Right lung (tissue), 5 donors: Measurements from ENCODE around the gene HMCN1. TPM values are rescaled to one million over a fixed set of nuclear protein-coding genes. Genes with fewer than 3 reads are reported as not detected.

Experiments
- DNase-seq, 2 donors: peaks; one replicate each; pipeline ENCODE4 v3.0.0-alpha.2; 2013
- polyA plus RNA-seq, 5 donors: library from polyadenylated mRNA; unstranded; fragments of 120-200 nt; gene quantifications; one replicate each; pipeline versions ENCODE4 v1.2.1 to v1.2.3, GENCODE V29; 2013; ENCODE audit warnings: inconsistent platforms in 1 of 5, low replicate concordance in 1 of 5; ENCODE audit not compliant: insufficient read length in 5 of 5, insufficient read depth in 1 of 5

The HMCN1 gene
- polyA plus RNA-seq, 5 donors = 28.1 to 56.5 (median 45.8) TPM

DNA sequence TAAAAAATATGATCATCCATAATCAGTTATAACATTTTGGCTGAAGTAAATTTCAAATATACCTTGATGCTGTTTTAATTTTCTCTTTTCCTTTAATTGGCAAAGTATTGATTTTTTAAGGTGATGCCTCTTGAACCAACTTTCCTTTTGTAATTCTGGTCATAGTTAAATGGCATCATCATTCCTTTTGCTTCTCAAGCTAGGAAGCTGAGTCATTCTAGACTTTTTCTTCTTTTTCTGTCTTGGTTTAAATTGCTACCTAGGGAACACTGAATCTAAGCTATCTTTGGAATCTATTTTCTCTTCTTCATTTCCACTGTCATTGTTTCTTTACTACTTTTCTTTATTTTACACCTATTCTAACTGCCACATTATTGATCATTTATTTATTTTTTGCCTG lies 162.7 kb downstream of the HMCN1 start:
- no peak for DNase-seq

DNA sequence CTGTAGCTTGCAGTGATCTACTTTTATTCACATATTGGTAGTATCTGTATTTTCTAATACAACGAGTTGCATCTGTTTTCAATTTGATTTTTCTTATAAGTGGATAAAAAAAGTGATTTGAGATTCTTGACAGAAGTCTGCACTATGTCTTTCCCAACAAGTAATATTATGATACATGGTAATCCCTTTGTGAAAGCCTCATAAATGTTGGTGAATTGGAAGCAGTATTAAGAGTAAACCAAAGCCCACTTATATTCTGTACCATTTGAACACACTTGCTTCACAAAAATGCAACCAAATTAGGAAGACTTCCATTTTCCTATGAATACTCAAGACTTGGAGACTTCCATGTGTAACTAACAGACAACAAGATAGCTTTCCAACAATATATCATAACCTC lies 172.0 kb downstream of the HMCN1 start:
- DNase-seq = no peak

DNA sequence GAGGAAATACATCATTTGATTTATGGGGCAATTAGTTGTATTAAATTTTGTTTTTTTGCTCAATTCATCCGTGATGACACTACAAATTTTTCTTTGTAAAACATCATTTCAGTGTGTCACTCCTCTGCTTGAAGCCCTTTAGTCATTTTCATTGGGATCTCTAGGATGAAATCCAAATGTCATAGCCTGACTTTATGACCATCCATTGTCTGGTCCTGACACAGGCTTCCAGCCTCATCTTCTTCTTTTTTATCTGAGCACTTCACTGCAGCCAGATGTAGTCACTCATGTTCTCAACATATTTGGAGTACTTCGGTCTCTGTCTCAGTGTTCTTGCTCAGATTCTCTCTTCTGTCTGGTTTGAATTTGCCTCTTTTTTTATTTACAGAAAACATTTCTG lies 173.1 kb downstream of the HMCN1 start:
- no peak for DNase-seq

DNA sequence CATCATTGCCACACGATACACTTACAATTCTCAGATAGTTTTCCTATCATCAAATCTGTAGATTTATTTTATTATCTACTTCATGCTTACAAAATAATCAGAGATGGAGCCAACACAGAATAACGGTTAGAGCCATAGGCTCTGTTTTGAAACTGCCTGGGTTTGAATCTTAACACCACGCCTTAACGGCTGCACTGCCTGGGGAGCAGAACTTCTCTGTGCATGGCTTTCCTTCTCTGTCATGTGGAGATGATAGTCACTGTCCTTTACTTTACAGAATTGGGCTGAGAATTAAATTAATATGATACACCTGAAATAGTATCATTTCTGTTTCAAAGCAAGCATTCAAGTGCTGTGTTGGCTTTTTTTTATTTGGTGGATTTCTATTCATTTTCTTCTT lies 177.8 kb downstream of the HMCN1 start:
- DNase-seq = no peak

DNA sequence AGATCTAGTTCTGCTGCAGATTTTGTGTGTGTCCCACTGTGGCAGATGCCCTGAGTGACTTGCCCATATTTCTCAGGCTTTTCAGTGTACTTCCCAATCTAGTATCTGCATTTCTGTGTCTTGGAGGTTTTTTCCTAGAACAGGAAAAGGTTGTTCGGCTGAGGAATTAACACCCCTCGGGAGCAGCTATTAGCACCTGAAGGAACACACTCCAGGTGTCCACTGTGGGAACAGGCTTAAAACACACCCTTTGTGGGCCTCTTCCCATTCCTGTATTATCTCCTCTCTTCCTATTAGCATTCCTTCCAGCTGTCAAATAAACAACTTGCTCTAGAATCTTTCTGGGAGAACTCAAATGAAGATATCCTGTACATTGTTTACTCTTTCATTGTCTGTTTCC lies 178.3 kb downstream of the HMCN1 start:
- DNase-seq = no peak

DNA sequence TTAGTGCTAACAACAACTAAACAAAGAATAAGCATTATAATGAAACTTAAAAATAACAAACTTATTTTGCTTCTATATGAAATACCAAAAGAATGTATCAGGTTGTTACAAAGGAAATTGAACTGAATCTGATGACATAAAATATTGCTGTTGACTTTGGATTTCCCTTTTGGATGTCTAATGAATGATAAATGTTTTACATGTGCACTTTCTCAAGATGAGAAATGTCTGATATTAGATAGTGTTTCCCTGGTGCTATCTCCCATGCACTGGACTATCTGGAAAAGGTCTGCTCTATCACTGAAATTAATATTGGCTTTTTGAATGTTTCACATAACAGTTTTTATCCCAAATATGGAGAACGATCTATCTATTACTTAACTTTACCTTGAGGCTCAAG lies 179.9 kb downstream of the HMCN1 start:
- no peak for DNase-seq

DNA sequence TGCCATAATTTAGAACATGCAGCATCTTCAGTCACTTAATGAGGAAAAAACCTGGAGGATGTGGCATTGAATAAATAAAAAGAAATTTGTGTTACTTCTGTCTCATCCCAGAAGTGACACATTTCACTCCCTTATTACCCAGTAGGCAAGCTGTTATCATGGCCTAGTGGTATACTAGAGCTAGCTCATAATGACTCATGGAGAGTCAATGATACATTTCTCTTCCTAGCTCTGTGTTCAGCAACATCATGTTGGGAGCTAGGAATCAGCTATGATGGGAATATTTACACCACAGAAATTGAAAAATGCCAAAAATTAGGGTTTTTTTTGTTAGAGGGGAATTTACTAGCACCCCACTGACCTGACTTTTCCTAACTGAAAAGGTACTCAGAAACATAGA lies 182.7 kb downstream of the HMCN1 start:
- no peak for DNase-seq

DNA sequence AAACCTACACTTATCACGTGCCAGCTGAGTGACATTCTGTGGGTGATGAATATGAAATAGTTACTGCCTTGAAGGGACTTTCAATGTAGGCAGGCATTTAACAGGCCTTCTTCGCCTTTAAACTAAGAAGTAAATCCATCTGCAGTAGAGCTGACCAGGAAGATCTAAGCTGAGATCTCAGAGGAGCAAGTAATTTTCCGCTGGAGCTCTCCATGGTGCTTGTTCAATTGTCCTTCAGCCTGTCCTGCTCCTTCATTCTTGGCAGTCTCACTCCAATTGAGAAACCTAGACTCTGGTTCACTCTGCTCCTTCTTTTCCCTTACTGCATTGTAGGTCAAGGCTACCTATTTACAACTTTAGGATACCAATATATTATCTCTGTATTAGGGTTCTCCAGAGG lies 183.5 kb downstream of the HMCN1 start:
- DNase-seq = peak in 1 of 2 donors; percentile 40

DNA sequence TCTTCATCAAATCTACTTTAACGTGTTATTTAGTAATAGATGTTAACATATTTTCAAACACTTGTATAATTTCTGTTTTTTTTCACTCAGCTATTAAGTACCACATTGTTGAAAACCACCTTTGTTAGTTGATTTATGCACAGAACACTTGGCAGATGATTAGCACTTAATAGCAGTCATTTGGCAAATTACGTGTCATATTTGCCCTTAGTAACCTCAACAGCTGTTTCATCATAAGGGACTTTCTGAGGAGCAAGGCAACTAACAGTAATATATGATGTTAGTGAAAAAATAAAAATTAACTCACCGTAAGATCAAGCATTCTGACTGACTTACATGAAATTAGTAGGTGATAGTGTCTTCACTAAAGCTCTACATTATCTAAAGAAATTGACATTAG lies 186.4 kb downstream of the HMCN1 start:
- DNase-seq = no peak

DNA sequence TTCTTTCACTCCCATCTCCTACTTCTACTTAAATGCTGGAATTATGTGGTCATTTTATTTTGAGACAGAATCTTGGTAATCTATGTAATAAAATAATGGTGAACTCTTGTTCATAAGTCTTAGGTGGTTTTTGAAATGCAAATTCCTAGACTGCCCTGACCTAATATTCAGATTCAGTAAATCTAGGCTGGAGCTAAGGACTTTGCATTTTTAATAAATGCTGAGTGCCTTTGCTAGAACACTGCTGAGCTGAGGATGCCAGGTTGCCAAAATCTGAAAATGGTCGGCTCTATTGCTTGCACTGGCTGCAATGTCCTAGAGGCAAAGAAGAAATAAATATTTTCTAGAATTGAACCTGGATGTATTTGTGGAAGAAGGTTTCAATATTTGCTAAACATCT lies 187.4 kb downstream of the HMCN1 start:
- DNase-seq = no peak

DNA sequence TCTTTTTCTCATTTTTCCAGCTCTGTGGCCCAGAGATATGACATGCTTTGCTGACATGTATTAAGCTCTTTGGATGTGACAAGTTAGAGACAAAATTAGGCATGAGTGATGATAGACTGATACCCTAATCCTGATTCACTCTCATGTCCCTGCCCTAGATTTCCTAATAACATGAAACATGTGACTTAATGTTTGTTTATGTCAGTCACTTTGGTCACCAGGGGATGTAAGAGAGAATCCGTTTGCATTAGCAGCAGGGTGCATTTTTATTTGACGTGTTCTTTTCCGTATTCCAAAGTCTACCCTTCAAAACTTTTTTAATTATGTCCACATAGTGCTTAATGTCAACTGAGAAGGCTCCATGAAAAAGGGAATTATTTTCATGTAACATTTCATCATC lies 192.4 kb downstream of the HMCN1 start:
- no peak for DNase-seq

DNA sequence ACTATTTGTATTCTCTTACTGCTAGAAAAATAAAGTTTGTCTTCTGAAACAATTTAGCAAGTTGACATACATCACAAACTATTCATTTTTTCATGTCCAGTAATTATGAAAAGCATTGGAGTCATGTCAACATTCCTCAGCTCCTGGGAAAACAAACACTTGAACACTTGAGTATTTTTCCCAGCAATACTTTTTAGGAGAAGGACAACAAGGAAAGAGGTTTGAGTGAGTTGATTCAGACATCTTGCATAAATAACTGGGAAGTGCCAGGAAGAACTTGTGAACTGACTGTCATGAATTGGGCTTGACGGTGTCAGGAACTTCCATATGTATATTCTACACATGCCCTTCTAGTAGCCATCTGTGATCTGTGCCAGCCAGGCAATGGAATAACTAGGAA lies 195.6 kb downstream of the HMCN1 start:
- DNase-seq = no peak

DNA sequence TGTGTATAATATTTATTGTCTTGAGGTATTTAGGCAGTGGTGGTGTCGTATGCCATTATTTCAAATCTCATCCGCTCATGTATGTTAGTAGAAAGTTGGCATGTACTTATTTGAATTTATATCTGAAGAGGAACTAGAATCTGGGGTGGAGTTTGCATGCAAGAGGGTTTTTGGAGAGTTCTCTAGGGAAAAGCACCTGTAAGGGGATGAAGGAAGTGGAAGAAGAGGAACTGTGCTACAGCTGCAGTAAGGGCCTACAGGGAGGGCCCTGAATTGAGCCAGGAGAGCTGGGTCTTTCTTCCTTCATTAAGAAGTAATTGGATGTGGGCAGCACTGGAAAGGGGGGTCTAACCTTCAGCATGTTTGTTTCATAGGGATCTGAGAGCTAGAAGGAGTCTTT lies 197.2 kb downstream of the HMCN1 start:
- DNase-seq = no peak

DNA sequence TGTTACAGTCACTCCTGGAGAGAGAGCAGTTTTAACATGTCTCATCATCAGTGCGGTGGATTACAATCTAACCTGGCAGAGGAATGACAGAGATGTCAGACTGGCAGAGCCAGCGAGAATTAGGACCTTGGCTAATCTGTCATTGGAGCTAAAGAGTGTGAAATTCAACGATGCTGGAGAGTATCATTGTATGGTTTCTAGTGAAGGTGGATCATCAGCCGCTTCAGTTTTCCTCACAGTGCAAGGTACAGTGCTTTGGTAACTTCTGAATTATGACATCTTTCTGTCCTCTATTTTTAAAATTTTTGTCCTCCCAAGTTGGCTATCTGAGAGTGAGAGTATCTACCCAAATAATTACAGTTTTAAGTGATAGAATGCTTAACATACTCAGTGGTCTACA lies 199.4 kb downstream of the HMCN1 start:
- DNase-seq = no peak

DNA sequence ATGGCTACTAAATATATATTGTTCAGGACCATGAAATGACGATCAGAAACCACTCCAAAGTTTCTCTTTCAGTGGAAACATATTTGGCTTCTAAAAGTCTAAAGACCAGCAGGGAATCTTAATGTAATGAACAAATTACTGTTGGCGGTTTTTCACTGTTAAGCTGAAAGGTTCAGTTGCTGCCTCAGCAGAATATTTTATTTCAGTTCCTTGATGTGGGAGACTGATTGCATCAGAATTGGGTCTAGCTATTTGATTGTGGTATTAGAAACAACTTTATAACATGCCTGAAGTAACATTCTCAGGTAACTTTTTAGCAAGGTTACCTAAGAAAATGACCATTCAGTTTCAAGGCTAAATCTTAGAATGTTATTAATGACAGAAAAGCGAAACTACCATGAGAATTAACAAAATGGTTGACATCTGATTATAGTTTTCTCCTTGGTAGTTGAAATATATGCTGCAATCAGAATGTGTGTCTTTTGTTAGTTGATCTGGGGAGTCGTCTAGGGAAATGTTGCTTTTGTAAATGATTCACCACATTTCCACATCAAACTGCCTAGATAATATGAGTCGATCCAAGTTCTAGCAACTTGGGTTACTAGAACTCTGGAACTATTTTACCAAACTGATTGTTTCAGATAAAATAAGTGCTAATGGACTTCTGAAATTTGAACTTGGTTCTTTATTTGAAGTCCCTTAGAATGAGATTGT lies 200.4 kb downstream of the HMCN1 start:
- DNase-seq = no peak

DNA sequence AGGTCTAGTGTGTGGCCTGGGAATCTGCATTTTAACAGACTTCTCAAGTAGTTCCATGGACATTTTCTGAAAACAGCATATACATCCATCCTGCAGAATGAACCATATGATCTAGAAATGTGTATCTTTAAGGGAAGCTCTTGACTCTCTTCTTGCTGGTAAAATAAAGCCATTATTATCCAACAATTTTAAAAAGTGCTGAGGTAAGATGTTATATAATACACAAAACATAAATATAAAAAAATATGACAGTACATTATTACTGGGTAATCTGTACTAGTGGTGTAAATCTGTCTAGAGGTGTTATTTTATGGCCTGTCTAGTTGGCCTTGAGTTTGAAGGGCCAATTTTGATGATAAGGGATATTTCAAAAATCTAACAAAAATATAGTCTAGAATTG lies 201.2 kb downstream of the HMCN1 start:
- DNase-seq = no peak

DNA sequence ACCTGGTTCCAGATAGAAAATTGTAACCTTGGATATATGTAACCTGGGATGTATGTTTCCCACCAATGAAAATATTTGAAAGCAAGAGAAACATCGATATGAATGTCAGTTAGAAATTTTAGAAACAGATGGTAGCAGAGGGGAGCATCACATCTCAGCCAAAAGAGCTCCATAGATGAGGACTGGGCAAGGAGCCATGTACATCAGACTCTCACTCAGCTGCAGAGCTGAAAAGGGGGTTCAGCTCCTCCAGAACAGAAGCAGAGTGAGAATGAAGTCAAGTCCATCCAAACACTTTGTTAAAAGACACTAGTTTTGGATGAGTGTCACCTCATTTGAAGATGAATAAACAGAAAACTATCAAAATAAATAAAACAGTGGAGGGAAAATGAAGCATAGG lies 202.4 kb downstream of the HMCN1 start:
- DNase-seq = peak; percentile 35 to 42

DNA sequence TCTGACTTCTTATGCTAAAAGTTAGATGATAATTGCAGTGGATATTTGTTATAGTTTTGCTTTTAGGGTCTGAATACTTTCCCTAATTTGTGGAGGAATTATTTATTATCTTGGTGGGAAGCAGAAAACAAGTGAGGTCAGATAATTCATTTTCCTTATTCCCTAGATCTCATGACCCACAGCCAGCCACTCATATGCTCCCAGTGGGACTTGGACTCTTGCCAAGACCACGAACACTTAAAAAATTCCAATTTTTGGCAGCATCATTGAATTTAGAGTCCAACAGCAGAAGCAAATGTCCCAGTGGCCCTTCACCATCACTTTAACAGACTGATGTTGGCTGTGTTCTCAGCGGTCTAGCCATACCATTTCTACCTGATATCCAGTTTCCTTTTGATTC lies 204.2 kb downstream of the HMCN1 start:
- no peak for DNase-seq

DNA sequence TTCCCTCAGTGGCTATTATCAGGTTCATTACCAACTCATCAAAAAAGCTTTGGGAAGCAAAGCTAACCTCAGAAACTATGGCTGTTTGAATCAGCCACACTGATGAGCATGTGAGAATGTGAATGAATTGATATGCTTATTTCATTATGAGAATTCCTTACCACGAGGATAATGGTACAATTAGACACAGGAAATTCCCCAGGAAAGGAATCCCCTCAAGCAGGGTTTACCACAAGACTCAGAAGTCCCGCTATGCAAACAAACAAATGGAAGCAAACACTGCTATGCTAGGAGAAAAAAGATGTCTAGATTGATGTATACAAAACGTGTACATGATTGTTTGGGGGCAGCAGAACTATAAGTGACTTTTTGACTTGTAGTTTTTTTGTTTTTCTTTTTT lies 205.0 kb downstream of the HMCN1 start:
- DNase-seq = no peak

DNA sequence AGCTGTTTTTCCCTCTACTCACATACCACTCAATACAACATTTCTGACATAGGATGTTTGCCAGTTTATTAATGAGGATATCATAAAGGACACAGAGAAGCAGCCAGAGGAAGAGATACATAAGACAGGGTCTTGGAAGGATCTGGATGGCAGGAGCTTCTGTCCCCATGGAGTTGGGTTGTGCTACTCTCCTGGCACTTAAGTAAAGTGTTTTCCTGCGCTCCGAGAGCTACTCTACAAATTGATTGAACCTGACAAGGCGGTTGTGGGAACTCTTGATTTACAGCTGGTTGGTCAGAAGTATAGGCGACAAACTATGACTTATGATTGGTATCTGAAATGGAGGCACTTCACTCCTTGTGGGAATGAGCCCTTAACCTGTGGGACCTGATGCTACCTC lies 208.8 kb downstream of the HMCN1 start:
- no peak for DNase-seq

DNA sequence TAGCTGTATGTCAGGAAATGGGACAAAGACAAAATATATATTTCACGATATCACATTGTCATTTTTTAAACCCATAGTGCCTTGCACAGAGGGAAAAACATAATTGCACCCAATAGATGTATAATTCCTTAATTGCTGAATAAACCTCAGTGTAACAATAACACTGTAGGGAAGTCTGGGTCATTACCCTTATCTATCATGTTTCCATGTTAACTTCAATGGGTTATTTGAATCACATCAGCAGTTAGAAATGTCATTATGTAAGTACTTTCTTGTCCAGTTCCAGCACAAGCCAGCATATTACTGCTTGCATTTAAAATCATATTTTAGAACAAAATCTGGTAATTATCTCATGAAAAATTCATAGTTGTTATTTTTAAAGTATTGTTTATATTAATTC lies 222.7 kb downstream of the HMCN1 start:
- DNase-seq = peak in 1 of 2 donors; percentile 6

DNA sequence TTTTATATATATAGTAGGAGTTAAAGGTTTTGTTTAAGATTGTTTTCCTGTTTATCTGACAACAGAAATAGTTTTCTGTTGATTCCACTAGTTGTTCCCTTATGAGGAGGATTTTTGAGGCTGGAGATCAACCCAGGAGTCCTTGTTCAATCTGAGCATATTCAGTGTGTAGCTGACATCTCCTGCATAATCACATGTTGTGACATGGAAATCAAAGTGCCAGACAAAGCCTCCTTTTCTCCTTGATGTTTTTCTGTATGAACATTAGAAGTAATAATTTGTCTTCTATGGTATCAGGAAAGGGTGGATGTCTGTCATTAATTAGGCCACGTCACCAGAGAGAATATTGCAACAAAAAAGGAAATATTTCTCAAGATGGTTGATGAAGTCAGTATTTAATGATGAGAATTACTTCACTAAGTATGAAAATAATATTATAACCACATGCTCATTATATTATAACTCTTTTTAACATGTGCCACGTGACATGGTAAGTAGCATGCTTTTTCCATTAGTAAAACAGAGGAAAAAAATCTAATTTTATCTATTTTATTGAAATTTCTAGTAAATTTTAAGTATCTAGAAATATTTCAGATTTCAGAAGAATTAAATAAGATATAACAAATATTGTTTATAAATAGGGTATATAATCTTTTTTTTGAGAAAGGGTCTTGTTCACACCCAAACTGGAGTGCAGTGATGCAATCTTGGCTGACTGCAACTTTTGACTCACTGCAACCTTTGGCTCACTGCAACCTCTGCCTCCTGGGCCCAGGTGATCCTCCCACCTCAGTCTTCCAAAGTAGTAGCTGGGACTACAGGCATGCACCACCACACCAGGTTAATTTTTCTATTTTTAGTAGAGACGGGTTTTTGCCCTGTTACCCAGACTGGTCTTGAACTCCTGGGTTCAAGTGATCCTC lies 223.5 kb downstream of the HMCN1 start:
- no peak for DNase-seq
